Measurements from ENCODE around the gene NUCB2.

DNA sequence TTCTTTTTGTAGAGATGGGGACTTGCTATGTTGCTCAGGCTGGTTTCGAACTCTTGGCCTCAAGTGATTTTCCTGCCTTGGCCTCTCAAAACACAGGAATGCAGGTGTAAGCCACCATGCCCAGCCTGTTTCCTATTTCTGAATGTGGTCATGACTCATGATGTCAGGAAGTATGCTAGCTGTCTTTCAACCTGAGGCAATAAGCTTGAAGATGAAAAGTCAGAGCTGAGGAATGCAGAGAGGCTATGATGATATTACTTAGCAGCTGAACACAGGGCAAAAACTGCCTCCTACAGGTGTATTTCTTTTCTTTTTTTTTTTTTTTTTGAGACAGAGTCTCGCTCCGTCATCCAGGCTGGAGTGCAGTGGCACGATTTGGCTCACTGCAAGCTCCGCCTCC lies 9.0 kb upstream of the NUCB2 start:
- TF ChIP-seq EZH2 (IDR thresholded peaks at IDR 0.05) (no peak), POLR2AphosphoS5 (IDR thresholded peaks at IDR 0.05; ENCODE audit: borderline replicate concordance, low read depth, low read length) (no peak), FOXP2 (optimal IDR thresholded peaks at IDR 0.05; ENCODE audit: control extremely low read depth, extremely low read length, insufficient read depth) (no peak)

Data from SK-N-MC (cell line).